Breast epithelium (tissue), 3 donors: ENCODE results near the gene C6orf47.

Source experiments
- CTCF ChIP-seq, 3 donors: fragments of 450-650 bp; IDR thresholded peaks; one replicate each; pipeline ENCODE4 v1.5.1; 2016 to 2017; ENCODE audit warnings: antibody characterized with exemption in 3 of 3, mild to moderate bottlenecking in 3 of 3, moderate library complexity in 3 of 3
- POLR2A ChIP-seq: fragments of 450-650 bp; IDR thresholded peaks from one replicate; pipeline ENCODE4 v1.6.1; 2016; ENCODE audit warnings: antibody characterized with exemption, mild to moderate bottlenecking, moderate library complexity
- POLR2AphosphoS5 ChIP-seq, 3 donors: sonication (generic); formaldehyde crosslinking; IDR thresholded peaks; one replicate each; pipeline ENCODE4 v1.6.1; 2017; ENCODE audit warnings: antibody characterized with exemption in 3 of 3

GRCh38 chr6:31687860-31688693, 27.5 kb upstream of the C6orf47 start:
- no peak for TF ChIP-seq CTCF (IDR thresholded peaks at IDR 0.05)
- TF ChIP-seq POLR2A: no peak
- no peak for TF ChIP-seq POLR2AphosphoS5 (IDR thresholded peaks at IDR 0.05)
